NCI-H1436 (cell line): ENCODE data around the gene PPA2.

Source experiments
- DNase-seq: peaks from one replicate; lab custom pipeline; 2025; lab: John Stamatoyannopoulos, UW

Gene PPA2

GRCh38 chr4:105389167-105389566 lies 84.7 kb downstream of the PPA2 start:
- no peak for DNase-seq

- no peak for DNase-seq
Observed at GRCh38 chr4:105387466-105387865, 86.4 kb downstream of the PPA2 start.

GRCh38 chr4:105386012-105386411 lies 87.8 kb downstream of the PPA2 start:
- DNase-seq = no peak

- no peak for DNase-seq
Observed at GRCh38 chr4:105374071-105374470, 99.8 kb downstream of the PPA2 start.

GRCh38 chr4:105373324-105373723 lies 100.5 kb downstream of the PPA2 start:
- DNase-seq = no peak

- no peak for DNase-seq
Observed at GRCh38 chr4:105369988-105370387, 103.9 kb downstream of the PPA2 start.

GRCh38 chr4:105361053-105361452 lies 112.8 kb downstream of the PPA2 start:
- DNase-seq = no peak

GRCh38 chr4:105357258-105357980 lies 116.4 kb downstream of the PPA2 start:
- no peak for DNase-seq

GRCh38 chr4:105356194-105356593 lies 117.7 kb downstream of the PPA2 start:
- no peak for DNase-seq

GRCh38 chr4:105352826-105353225 lies 121.0 kb downstream of the PPA2 start:
- no peak for DNase-seq

GRCh38 chr4:105351861-105352260 lies 122.0 kb downstream of the PPA2 start:
- no peak for DNase-seq

GRCh38 chr4:105350859-105351490 lies 122.9 kb downstream of the PPA2 start:
- no peak for DNase-seq

- no peak for DNase-seq
Observed at GRCh38 chr4:105348719-105349118, 125.1 kb downstream of the PPA2 start.

GRCh38 chr4:105346869-105347268 lies 127.0 kb downstream of the PPA2 start:
- DNase-seq = no peak

GRCh38 chr4:105345838-105346237 lies 128.0 kb downstream of the PPA2 start:
- no peak for DNase-seq

- no peak for DNase-seq
Observed at GRCh38 chr4:105345358-105345757, 128.5 kb downstream of the PPA2 start.

GRCh38 chr4:105344141-105344540 lies 129.7 kb downstream of the PPA2 start:
- no peak for DNase-seq

GRCh38 chr4:105343146-105343931 lies 130.5 kb downstream of the PPA2 start:
- no peak for DNase-seq

- no peak for DNase-seq
Observed at GRCh38 chr4:105329081-105329480, 144.8 kb downstream of the PPA2 start.

- DNase-seq = no peak
Observed at GRCh38 chr4:105327956-105328355, 145.9 kb downstream of the PPA2 start.

- no peak for DNase-seq
Observed at GRCh38 chr4:105327222-105327621, 146.6 kb downstream of the PPA2 start.
